Esophagus squamous epithelium (tissue), 4 donors: ENCODE measurements around the gene STPG1.

ENCODE experiments used
- POLR2A ChIP-seq, 4 donors: fragments of 450-650 bp; IDR thresholded peaks; one replicate each; pipeline ENCODE4 v1.6.1; 2017; ENCODE audit warnings: antibody characterized with exemption in 4 of 4, mild to moderate bottlenecking in 4 of 4, moderate library complexity in 3 of 4
- TF ChIP-seq, protein P1 (sequence below), 6 experiments: fragments of 450-650 bp in 4 of 6; fragments of 200-600 bp in 2 of 6; sonication (generic) in 2 of 6; IDR thresholded peaks; one replicate each; pipeline ENCODE4 v1.5.1; 2016 to 2019; ENCODE audit warnings: antibody characterized with exemption in 6 of 6, mild to moderate bottlenecking in 4 of 6, moderate library complexity in 4 of 6

- TF ChIP-seq, protein P1, sequence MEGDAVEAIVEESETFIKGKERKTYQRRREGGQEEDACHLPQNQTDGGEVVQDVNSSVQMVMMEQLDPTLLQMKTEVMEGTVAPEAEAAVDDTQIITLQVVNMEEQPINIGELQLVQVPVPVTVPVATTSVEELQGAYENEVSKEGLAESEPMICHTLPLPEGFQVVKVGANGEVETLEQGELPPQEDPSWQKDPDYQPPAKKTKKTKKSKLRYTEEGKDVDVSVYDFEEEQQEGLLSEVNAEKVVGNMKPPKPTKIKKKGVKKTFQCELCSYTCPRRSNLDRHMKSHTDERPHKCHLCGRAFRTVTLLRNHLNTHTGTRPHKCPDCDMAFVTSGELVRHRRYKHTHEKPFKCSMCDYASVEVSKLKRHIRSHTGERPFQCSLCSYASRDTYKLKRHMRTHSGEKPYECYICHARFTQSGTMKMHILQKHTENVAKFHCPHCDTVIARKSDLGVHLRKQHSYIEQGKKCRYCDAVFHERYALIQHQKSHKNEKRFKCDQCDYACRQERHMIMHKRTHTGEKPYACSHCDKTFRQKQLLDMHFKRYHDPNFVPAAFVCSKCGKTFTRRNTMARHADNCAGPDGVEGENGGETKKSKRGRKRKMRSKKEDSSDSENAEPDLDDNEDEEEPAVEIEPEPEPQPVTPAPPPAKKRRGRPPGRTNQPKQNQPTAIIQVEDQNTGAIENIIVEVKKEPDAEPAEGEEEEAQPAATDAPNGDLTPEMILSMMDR (IDR thresholded peaks at IDR 0.05), result no peak
- no peak for TF ChIP-seq POLR2A (IDR thresholded peaks at IDR 0.05)
Observed at GRCh38 chr1:24441480-24441879, 27.9 kb upstream of the STPG1 start.
